IMR-90 (cell line): Measurements from ENCODE around the gene LDAH.

Experiments
- BHLHE40 ChIP-seq: fragments of 150-350 bp; IDR thresholded peaks from 2 replicates; pipeline ENCODE4 v1.6.1; 2016; ENCODE audit warnings: mild to moderate bottlenecking, low read depth, low read length
- CEBPB ChIP-seq: IDR thresholded peaks from 2 replicates; pipeline ENCODE4 v1.6.1; 2012; ENCODE audit warnings: low read depth, low read length, improper control_type of control experiment
- CHD1 ChIP-seq: IDR thresholded peaks from 2 replicates; pipeline ENCODE4 v1.6.1; 2012; ENCODE audit warnings: low read depth, low read length, improper control_type of control experiment
- FOS ChIP-seq: fragments of 150-350 bp; IDR thresholded peaks from 2 replicates; pipeline ENCODE4 v1.6.1; 2016; ENCODE audit warnings: low read depth, low read length
- MAFK ChIP-seq: IDR thresholded peaks from 2 replicates; pipeline ENCODE4 v1.6.1; 2012; ENCODE audit warnings: low read depth, low read length, improper control_type of control experiment
- MAZ ChIP-seq: IDR thresholded peaks from 2 replicates; pipeline ENCODE4 v1.6.1; 2012; ENCODE audit warnings: low read depth, mild to moderate bottlenecking, low read length, improper control_type of control experiment, moderate library complexity, borderline replicate concordance
- MXI1 ChIP-seq: IDR thresholded peaks from 2 replicates; pipeline ENCODE4 v1.6.1; 2012; ENCODE audit warnings: low read depth, mild to moderate bottlenecking, low read length, moderate library complexity, borderline replicate concordance
- NFE2L2 ChIP-seq: fragments of 150-350 bp; IDR thresholded peaks from 2 replicates; pipeline ENCODE4 v1.6.1; 2016; ENCODE audit warnings: low read depth, mild to moderate bottlenecking, low read length
- POLR2A ChIP-seq: IDR thresholded peaks from 2 replicates; pipeline ENCODE4 v1.6.1; 2012; ENCODE audit warnings: mild to moderate bottlenecking, low read depth, low read length
- RAD21 ChIP-seq: IDR thresholded peaks from 2 replicates; pipeline ENCODE4 v1.6.1; 2012; ENCODE audit warnings: low read length, improper control_type of control experiment
- SMC3 ChIP-seq: fragments of 150-350 bp; IDR thresholded peaks from 2 replicates; pipeline ENCODE4 v1.6.1; 2016; ENCODE audit warnings: low read depth, mild to moderate bottlenecking, antibody characterized with exemption, low read length, moderate library complexity
- TF ChIP-seq, protein P1 (sequence below): conservative IDR thresholded peaks from 2 replicates; pipeline ENCODE4 v1.5.1; 2012; ENCODE audit warnings: mild to moderate bottlenecking, low read depth, low read length, improper control_type of control experiment
- TF ChIP-seq, protein P2 (sequence below): fragments of 150-350 bp; IDR thresholded peaks from 2 replicates; pipeline ENCODE4 v1.6.1; 2017; ENCODE audit warnings: mild to moderate bottlenecking, antibody characterized with exemption, low read length, low read depth

DNA sequence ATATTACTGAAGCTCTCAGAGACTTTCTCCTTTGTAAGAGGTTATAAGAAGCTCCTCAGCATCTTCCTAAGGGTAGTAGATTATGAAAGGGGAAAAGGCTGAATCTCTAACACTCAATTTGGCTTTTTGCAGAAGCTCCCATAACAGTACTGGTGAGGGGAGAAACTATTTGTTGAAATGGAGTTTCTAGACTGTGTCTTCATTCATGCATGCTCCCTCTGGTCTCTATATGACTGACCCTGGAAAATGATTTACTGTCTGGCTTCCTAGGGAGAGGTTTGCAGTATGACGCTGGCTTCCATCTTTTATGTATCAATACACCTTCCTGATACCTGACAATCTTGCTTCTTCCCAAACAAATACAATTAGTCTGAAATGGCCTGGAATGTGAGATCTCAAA is 63.9 kb downstream of the LDAH start:
- no peak for TF ChIP-seq MAZ
- TF ChIP-seq, protein P1, sequence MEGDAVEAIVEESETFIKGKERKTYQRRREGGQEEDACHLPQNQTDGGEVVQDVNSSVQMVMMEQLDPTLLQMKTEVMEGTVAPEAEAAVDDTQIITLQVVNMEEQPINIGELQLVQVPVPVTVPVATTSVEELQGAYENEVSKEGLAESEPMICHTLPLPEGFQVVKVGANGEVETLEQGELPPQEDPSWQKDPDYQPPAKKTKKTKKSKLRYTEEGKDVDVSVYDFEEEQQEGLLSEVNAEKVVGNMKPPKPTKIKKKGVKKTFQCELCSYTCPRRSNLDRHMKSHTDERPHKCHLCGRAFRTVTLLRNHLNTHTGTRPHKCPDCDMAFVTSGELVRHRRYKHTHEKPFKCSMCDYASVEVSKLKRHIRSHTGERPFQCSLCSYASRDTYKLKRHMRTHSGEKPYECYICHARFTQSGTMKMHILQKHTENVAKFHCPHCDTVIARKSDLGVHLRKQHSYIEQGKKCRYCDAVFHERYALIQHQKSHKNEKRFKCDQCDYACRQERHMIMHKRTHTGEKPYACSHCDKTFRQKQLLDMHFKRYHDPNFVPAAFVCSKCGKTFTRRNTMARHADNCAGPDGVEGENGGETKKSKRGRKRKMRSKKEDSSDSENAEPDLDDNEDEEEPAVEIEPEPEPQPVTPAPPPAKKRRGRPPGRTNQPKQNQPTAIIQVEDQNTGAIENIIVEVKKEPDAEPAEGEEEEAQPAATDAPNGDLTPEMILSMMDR: no peak
- no peak for TF ChIP-seq RAD21
- TF ChIP-seq MXI1: no peak
- TF ChIP-seq FOS: no peak
- TF ChIP-seq, protein P2, sequence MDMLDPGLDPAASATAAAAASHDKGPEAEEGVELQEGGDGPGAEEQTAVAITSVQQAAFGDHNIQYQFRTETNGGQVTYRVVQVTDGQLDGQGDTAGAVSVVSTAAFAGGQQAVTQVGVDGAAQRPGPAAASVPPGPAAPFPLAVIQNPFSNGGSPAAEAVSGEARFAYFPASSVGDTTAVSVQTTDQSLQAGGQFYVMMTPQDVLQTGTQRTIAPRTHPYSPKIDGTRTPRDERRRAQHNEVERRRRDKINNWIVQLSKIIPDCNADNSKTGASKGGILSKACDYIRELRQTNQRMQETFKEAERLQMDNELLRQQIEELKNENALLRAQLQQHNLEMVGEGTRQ: no peak
- no peak for TF ChIP-seq POLR2A
- no peak for TF ChIP-seq NFE2L2
- no peak for TF ChIP-seq SMC3
- TF ChIP-seq BHLHE40: no peak
- no peak for TF ChIP-seq CEBPB
- no peak for TF ChIP-seq MAFK
- TF ChIP-seq CHD1: no peak
